ENCODE measurements around the gene NAGA.
"Not testable (repeated sequence)": the region's sequence is repeated elsewhere in the genome, so short reads cannot be mapped to it uniquely, and the experiment has no call there.

- not testable (repeated sequence) for TF ChIP-seq CTCF, EP300 (IDR thresholded peaks at IDR 0.05)
These were observed 42.2 kb upstream of the NAGA start for GRCh38 chr22:42112793-42113192.
